ENCODE results near the gene OR6F1. TPM values are rescaled to one million over a fixed set of nuclear protein-coding genes. Genes with fewer than 3 reads are reported as not detected.

Gene OR6F1
- total RNA-seq, 1 experiment from 2014 or later: not detected

- H3K4me3 Mint-ChIP-seq: no peak within 1 kb of the TSS
- DNase-seq (ENCODE audit: low spot score): no peak
- H3K27ac Mint-ChIP-seq: no peak within 1 kb of the TSS
- TF ChIP-seq E2F1 (CRISPR knock-in tag; IDR thresholded peaks at IDR 0.05) (no peak), NFE2L1 (CRISPR knock-in tag; IDR thresholded peaks at IDR 0.05) (no peak), CREM (CRISPR knock-in tag; IDR thresholded peaks at IDR 0.05) (no peak), HMGXB4 (CRISPR knock-in tag; IDR thresholded peaks at IDR 0.05) (no peak), NFYB (CRISPR knock-in tag; conservative IDR thresholded peaks at IDR 0.05; ENCODE audit: low read depth) (no peak), MYBL2 (CRISPR knock-in tag; IDR thresholded peaks at IDR 0.05) (no peak), AFF4 (CRISPR knock-in tag; IDR thresholded peaks at IDR 0.05; ENCODE audit: borderline replicate concordance) (no peak), OVOL2 (CRISPR knock-in tag; IDR thresholded peaks at IDR 0.05; ENCODE audit: borderline replicate concordance) (no peak), E2F5 (CRISPR knock-in tag; IDR thresholded peaks at IDR 0.05) (no peak), NR1H2 (CRISPR knock-in tag; IDR thresholded peaks at IDR 0.05) (no peak), STAT6 (CRISPR knock-in tag; conservative IDR thresholded peaks at IDR 0.05; ENCODE audit: low read depth) (no peak), CTCF (IDR thresholded peaks at IDR 0.05) (no peak)
- H3K4me1 Mint-ChIP-seq: no peaks in the 10 kb centered on the region
- peaks cover 6% of the 10 kb centered on the region for H3K36me3 Mint-ChIP-seq
- ChIA-PET POLR2A (no interaction called here), CTCF (no interaction called here)
- no peaks in the 10 kb centered on the region for H3K27me3 Mint-ChIP-seq (ENCODE audit: low read depth)
- no peak for ATAC-seq
- peaks cover 67% of the 10 kb centered on the region for H3K9me3 Mint-ChIP-seq
Observed at GRCh38 chr1:247748041-247748440, 31.6 kb upstream of the OR6F1 start, which contains the start of gene OR14A2. OR14A2 (minus strand) TSS chr1:247748141.

- Mint-ChIP-seq H3K27me3 (ENCODE audit: low read depth) (no peaks in the 10 kb centered on the region), H3K4me1 (no peaks in the 10 kb centered on the region), H3K4me3 (no peak overlapping the region), H3K27ac (no peak overlapping the region), H3K36me3 (peaks cover 6% of the 10 kb centered on the region), H3K9me3 (peaks cover 68% of the 10 kb centered on the region)
- ChIA-PET POLR2A (interaction anchor here (0.7 kb wide), 1 partner anchor 497 kb away, joined by 6 read pairs; no protein-coding TSS in a partner anchor), CTCF (no interaction called here)
- ATAC-seq (no peak), DNase-seq (ENCODE audit: low spot score) (no peak)
- TF ChIP-seq E2F4 (CRISPR knock-in tag; IDR thresholded peaks at IDR 0.05; ENCODE audit: borderline replicate concordance, low read depth) (no peak), ZNF317 (CRISPR knock-in tag; IDR thresholded peaks at IDR 0.05; ENCODE audit: borderline replicate concordance, low read depth) (no peak), PRDM15 (CRISPR knock-in tag; IDR thresholded peaks at IDR 0.05) (no peak)
Observed at GRCh38 chr1:247747616-247748015, 31.2 kb upstream of the OR6F1 start.

All from WTC11 (cell line).